Stimulated activated CD8-positive, alpha-beta memory T cell treated with anti-CD3 and anti-CD28 coated beads, Interleukin-2, amount 100 ng/mL, for 48 hours (primary cell): ENCODE results near the gene IL4R.

Experiments used
- DNase-seq, 2 donors: peaks; one replicate each; pipeline ENCODE4 v3.0.0-alpha.2; 2020; ENCODE audit warnings: low read depth in 2 of 2

The IL4R gene

GRCh38 chr16:27315333-27316037 is 1.7 kb downstream of the IL4R start:
- peak in 1 of 2 donors; percentile 52 for DNase-seq

- no peak for DNase-seq
Observed at GRCh38 chr16:27316038-27316680, 2.4 kb downstream of the IL4R start.

- no peak for DNase-seq
Observed at GRCh38 chr16:27317320-27317719, 3.5 kb downstream of the IL4R start.

- no peak for DNase-seq
Observed at GRCh38 chr16:27317738-27318391, 4.1 kb downstream of the IL4R start.

GRCh38 chr16:27318392-27319256 is 4.8 kb downstream of the IL4R start:
- DNase-seq, result peak in 1 of 2 donors; percentile 46

GRCh38 chr16:27319257-27319965 is 5.6 kb downstream of the IL4R start:
- DNase-seq, result no peak

DNA sequence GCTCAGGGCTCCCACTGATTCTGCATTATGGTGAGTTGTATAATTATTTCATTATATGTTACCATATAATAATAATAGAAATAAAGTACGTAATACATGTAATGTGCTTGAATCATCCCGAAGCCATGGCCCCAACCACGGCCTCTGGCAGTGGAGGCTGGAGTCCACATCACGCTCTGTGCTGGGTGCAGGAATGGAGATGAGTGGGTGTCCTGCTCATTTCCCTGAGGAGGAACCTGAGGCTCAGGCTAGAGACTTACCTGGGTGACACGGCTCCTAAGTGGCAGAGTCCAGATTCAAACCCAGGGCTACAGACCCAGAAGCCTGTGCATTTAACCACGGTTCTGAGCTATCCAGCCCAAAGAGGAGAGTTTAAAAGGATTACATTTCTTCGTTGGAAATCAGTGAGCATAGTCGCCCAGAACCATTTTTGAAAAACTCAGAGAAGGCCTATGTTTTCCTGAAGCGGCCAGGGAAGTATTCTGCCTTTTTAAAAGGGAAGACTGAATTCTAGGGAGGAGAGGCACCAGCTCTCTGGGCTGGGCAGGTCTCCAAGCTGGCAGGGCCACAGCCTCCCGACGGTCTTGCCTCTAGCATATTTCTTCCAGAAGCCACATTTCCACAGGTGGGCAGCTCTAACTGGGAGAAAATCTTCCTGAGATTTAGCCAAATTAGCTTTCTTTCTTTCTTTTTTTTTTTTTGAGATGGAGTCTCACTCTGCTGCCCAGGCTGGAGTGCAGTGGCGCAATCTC is 6.7 kb downstream of the IL4R start:
- no peak for DNase-seq

DNA sequence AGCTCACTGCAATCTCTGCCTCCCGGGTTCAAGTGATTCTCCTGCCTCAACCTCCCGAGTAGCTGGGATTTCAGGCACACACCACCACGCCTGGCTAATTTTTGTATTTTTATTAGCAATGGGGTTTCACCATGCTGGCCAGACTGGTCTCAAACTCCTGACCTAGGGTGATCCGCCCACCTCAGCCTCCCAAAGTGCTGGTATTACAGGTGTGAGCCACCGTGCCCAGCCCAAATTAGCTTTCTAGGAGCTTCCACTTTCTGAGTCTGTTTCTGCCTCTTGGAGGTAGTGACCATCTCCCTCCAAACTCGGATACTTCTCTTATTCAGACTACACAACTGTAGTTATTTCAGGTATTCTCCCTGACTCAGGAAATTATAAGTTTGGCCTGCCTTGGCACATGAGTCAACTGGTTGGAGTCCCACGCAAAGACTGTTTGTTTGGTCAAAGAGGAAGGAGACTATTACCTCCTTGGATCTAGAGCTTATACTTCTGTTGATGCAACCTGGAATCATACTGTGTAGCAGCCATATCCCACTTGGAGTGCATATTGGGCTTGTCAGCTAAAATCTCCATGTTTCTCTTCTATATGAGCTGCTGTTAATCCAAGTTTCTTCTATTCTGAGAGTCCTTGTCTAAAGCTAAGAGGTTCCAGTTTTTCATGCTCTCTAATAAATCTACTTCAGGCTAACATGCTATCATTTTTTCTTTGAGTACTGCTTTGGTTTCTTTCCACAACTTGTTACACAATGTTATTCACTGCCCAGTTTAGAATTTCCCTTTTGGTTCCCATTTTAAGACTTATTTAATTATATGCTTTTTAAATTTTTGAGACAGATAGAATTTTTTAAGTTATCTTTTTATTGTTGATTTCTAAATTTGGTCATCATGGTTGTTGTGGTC is 7.5 kb downstream of the IL4R start:
- DNase-seq, result no peak

GRCh38 chr16:27322858-27323780 is 9.3 kb downstream of the IL4R start:
- DNase-seq, result no peak

GRCh38 chr16:27323781-27324561 is 10.2 kb downstream of the IL4R start:
- no peak for DNase-seq

DNA sequence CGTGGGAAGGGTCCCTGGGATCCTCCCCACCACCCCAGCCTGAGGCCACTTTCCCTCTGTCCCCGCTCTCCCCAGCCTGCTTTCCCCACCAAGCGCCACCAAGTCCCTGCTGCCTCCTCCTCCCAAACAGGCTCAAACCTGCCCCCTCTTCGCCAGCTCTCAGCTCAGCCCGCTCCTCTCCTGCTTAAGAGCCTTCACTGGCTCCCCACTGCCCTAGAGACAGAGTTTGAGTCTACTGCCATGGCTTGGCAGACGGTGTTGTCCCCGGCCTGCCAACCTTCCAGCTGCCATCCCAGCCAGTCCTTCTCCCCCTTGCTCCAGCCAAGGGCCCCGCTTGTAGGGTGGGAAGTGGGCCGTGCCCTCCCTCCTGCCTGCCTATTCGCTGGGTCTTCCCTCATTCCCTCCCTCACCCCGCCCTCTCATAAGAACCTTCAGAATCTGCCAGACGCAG is 11.1 kb downstream of the IL4R start:
- no peak for DNase-seq

DNA sequence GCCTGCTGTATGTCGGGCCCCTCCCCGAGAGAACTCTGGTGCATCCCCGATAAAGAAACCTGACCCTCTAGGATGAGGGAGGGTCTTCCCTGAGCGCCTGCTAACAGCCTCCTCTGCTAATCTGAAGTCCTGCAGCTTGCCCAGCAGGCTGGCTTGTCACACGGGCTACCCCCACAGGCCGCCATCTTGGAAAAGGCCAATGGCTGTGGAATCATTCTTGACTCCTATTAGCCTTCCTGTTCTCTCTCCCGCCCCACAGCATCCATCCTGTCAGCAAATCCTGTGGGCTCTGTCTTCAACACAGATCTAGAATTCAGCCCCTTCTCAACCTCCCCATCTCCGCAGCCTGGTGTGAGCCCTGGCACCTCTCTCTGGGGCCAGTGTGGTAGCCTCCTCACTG is 12.0 kb downstream of the IL4R start:
- DNase-seq, result no peak

- no peak for DNase-seq
Observed at GRCh38 chr16:27326251-27326650, 12.5 kb downstream of the IL4R start.

GRCh38 chr16:27326738-27327585 is 13.2 kb downstream of the IL4R start:
- DNase-seq, result peak in 1 of 2 donors; percentile 53

GRCh38 chr16:27327586-27327915 is 13.8 kb downstream of the IL4R start:
- DNase-seq, result no peak

DNA sequence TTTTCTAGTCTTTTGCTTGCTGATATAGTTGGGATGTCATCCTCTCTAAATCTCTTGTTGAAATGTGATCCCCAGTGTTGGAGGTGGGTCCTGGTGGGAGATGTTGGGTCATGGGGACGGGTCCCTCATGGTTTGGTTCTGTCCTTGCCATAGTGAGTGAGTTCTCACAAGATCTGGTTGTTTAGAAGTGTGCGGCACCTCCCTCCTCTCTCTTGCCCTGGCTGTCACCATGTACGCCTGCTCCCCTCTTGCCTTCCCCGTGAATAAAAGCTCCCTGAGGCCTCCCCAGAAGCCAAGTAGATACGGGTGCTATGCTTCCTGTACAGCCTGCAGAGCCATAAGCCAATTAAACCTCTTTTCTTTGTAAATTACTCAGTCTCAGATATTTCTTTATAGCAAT is 15.2 kb downstream of the IL4R start:
- no peak for DNase-seq
